Stimulated activated CD4-positive, alpha-beta T cell treated with anti-CD3 and anti-CD28 coated beads, Interleukin-12 subunit alpha, Interleukin-12 subunit beta, amount 100 ng/mL, for 24 hours (primary cell): Measurements from ENCODE around the gene UCMA.

Experiments
- DNase-seq, 2 experiments: peaks; one replicate each; pipeline ENCODE4 v3.0.0-alpha.2; 2020; ENCODE audit warnings: low read depth in 2 of 2

UCMA gene

DNA sequence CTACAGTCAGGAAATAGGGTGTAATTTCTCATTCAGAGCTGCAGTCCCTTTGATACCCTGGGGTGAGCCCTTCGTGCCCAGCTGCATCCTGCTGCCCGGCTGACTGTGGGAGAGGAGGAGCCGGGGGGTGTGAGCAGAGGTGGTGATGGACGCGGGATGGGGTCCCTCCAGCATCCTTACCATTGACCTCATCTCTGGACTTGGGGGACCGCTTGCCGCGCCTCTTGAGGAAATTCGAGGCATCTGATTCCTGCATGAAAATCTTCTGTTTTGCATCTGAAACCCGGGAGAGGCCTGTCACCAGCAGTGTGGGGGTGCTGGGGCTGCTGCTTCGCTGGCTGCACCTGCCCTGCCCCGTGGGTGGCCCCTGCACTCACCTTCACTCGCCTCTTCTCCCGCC lies 816 bp downstream of the UCMA start:
- DNase-seq, result no peak

DNA sequence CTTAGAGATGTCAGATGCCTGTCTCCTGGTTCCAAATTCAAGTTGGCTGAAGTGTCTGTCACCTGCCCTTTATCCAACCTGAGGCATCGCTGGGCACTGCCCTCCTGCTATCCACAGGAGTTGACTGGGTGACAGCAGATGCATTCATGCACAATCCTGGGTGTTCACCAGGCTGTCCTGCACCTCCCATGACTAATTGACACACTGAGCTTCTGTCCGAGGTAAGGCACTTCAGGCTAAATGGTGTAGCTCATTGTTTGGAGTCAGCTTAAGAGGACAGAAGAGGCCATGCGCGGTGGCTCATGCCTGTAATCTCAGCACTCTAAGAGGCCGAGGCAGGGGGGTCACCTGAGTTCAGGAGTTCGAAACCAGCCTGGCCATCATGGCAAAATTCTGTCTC lies 2.4 kb downstream of the UCMA start:
- no peak for DNase-seq

DNA sequence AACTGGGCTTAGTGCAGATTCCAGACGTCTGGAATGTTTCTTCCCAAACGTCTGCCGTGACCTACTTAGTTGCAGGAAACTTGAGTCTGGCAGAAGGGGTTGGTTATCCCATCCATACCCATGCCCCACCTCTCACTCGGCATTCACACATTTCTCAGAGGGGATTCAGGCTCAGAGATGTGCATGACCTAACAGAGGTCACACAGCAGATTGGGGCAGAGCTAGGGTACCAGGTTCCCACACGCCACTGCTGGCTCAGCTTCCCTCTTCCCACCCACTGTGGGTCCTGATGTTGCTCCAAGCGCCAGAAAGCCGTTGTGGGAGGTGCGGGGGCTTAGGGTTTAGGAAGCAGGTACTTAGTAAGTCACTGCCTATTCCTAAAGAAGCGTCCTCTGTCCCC lies 3.0 kb downstream of the UCMA start:
- DNase-seq, result no peak

DNA sequence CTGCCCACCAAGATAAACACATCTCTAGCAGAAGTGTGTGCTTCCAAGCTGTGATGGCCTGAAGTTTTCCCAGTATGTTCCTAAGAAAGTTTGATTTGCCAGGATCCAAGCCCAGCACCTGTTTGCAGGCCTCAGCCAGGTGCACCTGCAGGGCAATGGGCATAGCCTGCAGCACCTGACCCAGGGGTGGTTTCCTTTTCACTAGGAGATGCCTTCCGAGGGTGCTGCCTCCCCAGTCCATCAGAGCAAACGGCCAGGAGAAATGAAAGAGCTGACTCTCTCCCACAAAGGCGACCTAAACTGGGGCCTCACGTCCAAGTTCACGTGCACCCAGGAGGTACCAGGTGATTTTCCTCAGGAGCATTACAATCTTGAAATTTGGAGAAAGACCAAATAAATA lies 7.1 kb downstream of the UCMA start:
- no peak for DNase-seq

DNA sequence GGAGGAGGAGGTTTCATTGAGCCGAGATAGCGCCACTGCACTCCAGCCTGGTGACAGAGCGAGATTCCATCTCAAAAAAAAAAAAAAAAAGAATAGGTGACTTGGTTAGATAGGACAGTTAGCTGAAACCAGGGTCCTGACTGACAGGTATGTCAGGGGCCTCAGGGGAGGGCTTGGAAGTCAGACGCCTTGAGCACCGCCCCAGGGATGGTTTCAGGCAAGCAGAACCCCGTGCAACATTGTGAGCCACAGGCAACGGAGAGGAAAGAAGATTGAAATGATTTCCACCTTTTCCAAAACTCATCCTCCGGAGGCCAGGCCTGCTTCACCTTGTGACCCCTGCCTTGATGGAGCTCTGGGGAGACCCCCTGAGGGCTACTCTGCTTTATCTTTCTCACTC lies 8.6 kb downstream of the UCMA start:
- DNase-seq, result no peak

DNA sequence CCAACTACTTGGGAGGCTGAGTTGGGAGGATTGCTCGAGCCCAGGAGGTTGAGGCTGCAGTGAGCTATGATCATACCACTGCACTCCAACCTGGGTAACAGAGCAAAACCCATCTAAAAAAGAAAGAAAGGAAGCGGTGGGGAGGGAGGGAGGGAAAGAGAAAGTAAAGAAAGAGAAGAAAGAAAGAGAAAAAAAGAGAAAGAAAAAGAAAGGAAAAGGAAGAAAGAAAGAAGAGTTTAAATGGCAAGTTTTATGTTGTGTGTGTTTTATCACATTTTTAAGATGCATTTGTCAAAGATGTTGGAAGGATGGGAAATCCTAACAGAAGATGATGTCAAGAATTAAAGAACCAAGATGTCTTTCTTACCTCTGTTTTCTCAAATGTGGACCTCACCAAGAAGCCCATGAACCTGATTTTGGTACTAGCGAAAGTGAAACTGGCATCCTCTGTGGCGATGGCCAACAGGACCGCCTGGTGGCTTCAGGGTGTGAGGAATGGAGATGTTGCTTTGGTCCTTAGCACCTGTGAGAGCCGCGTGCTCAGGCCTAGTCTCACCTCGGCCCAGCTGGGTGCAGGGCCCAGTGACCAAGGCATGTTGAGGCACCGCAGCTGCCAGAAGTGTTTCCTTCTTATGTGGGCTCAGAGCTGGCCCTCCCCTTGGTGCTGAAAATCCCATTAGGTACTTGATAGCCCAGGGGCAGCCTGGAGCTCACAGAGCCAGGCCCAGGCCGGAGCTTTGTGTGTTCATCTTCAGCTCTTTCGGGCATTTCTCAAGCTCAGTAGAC lies 9.8 kb downstream of the UCMA start:
- no peak for DNase-seq

DNA sequence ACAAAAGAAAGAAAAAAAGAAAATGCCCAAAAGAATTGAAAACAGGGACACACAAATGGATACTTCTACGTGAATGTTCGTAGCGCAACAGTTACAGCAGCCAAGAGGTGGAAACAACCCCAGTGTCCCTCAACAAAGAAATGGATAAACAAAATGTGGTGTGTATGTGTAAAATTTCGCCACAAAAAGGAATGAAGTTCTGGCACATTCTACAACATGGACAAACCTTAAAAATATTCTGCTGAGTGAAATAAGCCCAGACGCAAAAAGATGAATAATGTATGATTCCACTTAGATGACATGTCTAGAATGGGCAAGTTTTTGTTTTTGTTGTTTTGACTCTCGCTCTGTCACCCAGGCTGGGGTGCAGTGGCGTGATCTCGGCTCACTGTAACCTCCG lies 10.9 kb downstream of the UCMA start:
- DNase-seq, result no peak

DNA sequence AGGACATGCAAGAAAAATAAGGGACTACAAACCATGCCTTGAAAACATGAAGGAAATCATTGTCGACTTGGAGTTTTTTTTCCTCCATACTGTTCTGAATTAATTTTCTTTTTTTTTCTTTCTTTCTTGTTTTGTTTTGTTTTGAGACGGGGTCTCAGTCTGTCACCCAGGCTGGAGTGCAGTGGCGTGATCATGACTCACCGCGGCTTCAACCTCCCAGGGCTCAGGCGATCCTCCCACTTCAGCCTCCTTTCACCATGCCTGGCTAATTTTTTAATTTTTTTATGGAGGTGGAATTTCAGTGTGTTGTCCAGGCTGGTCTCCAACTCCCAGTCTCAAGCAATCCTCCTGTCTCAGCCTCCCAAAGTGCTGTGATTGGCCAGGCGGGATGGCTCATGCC lies 11.6 kb downstream of the UCMA start:
- DNase-seq, result no peak

DNA sequence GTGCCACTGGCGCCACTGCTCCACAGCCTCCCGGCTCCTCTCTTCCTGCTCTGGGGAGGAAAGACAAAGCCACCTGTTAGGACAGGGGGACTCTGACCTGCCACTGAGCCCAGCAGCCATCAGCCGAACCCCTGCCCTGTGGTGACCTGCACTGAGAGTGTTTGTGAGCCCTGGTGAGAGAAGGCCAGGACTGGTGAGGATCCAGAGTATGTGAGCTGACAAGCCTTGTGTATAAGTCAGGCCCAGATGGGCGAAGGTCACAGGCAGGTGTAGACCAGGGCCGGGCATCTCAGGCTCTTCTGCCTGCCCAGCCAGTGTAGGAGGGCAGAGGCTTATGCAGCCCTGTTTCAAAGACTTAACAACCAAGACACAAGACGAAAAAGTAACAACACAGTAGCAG lies 12.0 kb downstream of the UCMA start:
- DNase-seq, result no peak

DNA sequence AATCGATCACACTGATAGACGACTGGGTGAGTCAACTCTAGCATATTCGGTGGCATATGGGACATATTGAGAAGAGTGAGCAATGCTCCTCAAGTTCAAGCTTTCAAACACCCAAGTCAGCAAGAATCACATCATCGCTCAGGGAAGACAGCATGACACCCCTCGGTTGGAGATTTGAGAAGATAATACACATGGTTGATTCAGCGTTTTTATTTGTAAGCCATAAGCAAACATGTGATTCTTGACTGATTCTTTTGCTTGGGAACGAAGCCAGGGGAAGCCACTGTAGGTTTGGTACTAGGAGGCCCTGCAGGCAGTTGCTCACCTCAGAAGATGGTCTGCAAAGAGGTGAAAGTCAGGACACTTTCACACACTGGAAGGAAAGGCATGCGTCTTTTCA lies 12.6 kb downstream of the UCMA start:
- no peak for DNase-seq

DNA sequence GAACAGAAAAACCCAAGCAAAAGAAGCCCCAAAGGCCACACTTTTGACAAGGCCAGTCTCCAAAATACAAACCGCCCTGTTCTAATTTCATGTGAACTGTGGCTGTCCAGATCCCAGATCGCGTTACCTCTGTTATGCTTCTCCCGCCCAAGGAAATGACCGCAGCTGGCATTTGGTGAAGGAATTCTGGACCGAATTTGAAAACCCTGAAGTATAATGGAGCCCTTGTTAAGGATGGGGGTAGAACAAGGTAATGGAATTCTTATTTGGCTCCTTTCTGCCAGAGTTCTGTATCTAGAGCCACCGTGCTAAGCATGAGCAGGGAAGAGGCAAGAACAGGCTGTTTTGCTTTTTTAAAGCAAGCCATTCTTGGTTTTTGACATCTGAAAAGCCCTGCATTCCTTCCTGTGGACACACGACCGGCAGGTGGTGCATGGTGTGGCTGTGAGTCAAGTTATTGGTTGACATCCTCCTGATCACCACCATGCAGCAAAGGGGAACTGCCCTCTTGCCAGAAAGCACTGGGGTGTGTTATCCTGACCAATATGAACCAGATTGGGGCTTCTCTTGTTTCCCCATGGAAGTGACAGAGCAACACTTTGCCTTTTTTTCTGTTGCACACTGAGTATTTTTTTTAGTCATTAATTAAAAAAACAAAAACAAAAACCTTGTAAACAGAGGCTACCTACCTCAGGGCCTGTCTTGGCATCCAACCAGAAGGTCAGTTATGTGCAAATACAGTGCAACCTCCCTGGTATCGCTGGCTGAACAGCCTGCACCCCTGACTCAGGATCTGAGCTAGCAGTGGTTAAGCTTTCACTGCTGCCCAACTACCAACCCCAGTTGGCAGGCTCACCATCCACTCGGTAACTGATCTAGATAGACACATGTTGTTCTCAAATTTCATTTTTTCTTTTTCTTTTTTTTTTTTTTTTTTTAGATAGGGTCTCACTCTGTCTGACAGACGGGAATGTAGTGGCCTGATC lies 14.2 kb downstream of the UCMA start:
- DNase-seq, result no peak

DNA sequence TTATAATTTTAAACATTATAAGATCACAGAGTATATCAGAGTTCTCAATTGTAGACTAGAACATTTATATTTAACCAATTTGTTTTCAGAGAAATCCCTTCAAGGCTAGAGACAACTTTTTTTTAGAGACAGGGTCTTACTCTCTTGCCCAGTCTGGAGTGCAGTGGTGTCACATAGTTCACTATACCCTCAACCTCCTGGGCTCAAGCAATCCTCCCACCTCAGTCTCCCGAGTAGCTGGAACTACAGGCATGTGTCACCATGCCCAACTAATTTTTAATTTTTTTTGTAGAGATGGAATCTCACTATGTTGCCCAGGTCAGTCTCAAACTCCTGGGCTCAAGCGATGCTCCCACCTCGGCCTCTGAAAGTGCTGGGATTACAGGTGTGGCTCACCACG lies 15.3 kb downstream of the UCMA start:
- no peak for DNase-seq

DNA sequence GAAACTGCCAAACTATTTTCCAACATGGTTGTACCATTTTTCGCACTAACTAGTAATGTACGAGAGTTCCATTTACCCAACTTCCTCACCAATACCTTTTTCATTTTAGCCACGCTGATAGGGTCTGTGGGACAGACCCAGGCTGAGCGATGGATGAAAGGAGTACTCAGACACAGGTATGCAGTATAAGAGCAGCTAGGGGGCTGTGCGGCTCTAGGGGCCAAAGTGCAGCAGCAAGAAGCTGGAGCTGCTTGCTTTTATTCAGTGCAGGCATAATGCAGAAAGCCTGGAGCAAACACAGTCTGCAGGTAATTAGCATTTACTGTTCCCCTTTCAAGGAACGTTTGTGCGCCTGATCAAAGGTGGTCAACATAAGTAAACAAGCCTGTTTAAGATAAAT lies 21.0 kb downstream of the UCMA start:
- DNase-seq, result no peak

DNA sequence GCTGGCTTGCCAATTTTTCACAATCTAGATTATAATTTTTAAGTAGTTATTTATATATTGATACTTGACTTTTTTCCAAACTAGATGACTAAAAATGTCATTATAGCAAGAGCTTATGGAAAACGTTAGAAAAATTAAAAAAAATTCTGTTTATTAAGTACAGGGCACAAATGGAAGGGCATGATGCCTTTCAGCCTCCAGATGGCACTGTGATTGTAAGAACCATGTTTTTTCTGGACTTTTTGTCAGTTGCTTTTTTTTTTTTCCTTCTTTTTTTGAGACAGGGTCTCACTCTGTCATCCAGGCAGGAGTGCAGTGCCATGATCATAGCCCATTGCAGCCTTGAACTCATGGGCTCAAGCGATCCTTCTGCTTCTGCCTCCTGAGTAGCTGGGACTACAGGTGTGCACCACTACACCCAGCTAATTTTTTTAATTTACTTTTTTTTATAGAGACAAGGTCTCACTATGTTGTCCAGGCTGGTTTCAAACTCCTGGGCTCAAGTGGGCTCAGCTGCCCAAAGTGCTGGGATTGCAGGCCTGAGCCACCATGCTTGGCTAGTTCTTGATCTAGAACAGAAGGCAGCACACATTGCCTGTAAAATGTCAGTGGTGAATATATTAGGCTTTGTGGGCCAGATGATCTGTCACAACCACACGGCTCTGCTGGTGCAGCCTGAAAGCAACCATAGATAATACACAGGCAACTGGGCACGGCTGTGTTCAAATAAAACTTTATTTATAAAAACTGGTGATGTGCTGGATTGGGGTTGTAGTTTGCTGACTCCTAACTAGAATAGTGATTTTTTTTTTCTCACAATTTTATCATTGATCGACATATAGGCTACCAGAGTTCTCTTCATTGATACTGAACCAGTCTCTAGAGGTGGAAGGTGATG lies 27.4 kb downstream of the UCMA start:
- DNase-seq, result no peak

DNA sequence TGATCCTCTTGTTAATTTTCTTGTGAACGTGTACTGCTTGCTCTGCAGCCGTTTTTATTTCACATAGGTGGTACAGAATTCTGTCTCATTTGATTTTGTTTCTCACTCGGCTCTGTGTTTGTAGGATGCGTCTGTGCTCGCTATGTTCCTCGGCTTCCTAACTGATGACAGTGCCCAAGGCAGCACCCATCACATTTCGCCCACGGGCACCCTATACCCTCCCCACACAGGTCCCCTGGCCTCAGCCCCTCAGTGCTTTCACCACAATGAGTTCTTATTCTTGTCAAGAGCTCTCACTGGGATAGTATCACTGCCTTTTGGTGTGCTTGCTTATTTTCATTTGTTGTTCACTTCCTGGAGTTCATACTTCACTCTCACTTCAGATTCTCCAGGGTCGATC lies 28.1 kb downstream of the UCMA start:
- DNase-seq, result no peak

DNA sequence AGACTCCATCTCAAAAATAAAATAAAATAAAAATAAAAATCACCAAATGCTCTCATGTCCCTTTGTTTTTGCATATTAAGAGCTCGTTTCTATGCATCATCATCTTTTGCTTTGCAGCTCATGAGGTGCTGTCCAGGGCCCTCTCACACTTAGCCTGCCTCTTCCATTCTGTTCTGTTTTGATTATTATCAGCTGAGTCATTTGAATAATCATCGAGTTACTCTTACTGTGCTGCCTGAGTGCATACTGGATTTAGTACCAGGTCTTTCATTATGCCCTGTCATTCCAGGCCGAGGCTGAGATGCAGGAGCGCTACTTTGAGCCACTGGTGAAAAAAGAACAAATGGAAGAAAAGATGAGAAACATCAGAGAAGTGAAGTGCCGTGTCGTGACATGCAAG lies 33.0 kb downstream of the UCMA start:
- DNase-seq, result no peak

DNA sequence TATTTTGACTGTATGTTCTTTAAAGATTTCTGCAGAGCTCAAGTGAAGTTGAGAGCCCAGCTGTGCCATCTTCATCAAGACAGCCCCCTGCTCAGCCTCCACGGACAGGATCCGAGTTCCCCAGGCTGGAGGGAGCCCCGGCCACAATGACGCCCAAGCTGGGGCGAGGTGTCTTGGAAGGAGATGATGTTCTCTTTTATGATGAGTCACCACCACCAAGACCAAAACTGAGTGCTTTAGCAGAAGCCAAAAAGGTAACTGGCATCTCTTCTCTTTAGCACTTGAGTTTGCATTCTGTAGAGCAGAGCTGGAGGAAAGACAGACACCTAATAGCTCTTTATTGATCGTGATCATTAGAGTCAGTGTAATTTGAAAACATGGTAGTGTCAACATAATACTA lies 39.2 kb downstream of the UCMA start:
- DNase-seq, result no peak

DNA sequence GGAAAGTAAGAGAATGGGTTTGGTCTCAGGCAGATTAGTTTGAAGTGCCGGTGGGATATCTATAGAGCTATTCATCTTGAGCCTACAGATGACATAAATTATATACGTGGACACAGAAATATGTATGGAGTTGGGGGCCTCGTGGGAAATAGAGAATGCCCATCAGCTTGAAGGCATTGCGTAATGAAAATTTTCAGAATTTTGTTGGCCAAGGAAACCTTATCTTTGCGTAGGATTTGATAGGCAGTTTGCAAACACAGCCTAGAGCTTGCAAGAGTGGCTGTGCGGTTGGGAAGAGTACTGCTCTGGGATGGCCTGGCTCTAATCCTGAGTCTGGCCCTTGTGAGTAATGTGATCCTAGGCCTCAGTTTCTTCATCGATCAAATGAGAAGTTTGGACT lies 40.5 kb downstream of the UCMA start:
- DNase-seq, result no peak

DNA sequence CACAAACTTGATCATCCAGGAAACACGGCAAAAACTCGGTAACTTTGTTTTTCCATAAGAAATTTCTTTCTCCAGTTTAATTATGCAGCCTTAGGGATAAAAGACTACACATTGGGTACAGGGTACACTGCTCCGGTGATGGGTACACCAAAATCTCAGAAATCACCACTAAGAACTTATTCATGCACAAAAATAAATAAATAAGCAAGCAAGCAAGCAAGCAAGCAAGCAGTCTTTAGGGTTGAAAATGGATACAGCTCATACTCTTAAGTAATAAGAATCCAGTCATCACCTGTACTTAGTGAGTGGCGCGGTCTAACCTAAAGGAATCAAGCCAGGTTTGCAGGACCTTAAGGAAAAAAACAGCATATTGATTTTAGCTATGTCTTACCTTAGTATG lies 42.8 kb downstream of the UCMA start:
- no peak for DNase-seq

DNA sequence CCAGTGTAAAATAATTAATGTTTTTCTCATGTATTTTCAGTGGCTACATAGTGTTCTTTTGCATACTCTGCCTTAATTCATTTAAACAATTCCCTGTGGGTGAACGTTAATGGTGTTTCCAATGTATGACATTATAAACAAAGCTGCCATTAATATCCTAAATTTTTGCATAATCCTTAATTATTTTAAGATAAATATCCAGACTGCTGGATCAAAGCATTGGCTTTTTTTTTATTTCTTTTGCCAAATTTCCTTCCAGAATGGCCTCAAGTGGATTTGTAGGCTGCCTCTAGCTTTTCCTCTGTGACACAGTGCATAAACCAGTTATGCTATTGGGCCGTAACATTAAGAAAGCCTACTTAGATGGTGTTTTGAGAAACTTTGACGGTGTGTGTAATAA lies 43.4 kb downstream of the UCMA start:
- DNase-seq, result no peak

DNA sequence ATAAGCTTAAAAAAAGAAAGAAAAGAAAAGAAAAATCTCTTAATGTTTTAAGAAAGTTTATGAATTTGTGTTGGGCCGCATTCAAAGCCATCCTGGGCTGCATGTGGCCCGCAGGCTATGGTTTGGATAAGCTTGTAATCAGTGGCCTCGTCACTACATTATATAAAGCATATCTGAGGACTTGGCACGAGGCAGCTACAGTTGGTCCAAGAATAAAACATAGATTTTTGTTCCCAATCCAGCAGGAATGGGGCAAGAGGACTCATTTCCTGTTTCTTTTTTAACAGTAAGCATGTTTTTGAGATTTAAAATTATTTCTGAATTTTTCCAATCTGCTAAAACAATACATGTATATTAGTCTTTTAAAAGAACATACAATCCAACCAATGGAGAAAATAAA lies 44.2 kb downstream of the UCMA start:
- no peak for DNase-seq

DNA sequence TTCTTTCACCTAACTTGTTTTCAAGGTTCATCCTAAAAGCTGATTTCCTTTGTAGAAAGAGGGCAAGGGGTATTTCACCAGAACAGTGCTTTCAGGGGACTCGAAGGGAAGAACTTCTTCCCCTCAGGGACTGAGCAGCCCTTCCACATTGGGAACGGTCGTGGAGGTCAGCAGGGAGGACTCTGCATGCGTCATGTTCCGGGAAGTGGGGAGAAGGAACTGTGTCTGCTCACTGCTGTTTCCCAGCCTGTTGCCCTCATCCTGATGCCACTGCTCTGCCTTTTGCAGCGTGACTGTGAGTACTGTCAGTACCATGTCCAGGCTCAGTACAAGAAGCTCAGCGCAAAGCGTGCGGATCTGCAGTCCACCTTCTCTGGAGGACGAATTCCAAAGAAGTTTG lies 45.6 kb downstream of the UCMA start:
- DNase-seq, result no peak
